Upper lobe of left lung (tissue), 6 donors: ENCODE results near the gene ACVR1B. TPM values are rescaled to one million over a fixed set of nuclear protein-coding genes. Genes with fewer than 3 reads are reported as not detected.

Source experiments
- ATAC-seq, 2 donors: fragments of 200-7000 bp; cut with Tn5 transposase; one replicate each; pipeline ENCODE4 v1.9.1; 2022; ENCODE audit warnings: mild to moderate bottlenecking in 2 of 2, moderate library complexity in 2 of 2; ENCODE audit not compliant: low FRiP score in 2 of 2
- DNase-seq, 2 donors: peaks; one replicate each; pipeline ENCODE4 v3.0.0-alpha.2; 2019 to 2020
- H3K27ac ChIP-seq, 4 donors: fragments of 200-600 bp; sonication (generic); one replicate each; pipeline ENCODE4 v1.5.1; 2016 to 2019
- H3K27me3 ChIP-seq, 4 donors: fragments of 200-600 bp; sonication (generic); one replicate each; pipeline ENCODE4 v1.5.1; 2017 to 2019
- H3K36me3 ChIP-seq, 4 donors: fragments of 200-600 bp; sonication (generic); one replicate each; pipeline ENCODE4 v1.5.1; 2016 to 2019
- H3K4me1 ChIP-seq, 4 donors: fragments of 200-600 bp; sonication (generic); one replicate each; pipeline ENCODE4 v1.5.1; 2018 to 2019
- H3K4me3 ChIP-seq, 4 donors: fragments of 200-600 bp; sonication (generic); one replicate each; pipeline ENCODE4 v1.5.1; 2017 to 2019; ENCODE audit warnings: mild to moderate bottlenecking in 2 of 4, moderate library complexity in 1 of 4
- H3K9me3 ChIP-seq, 4 donors: fragments of 200-600 bp; sonication (generic); one replicate each; pipeline ENCODE4 v1.5.1; 2018 to 2019
- CTCF ChIP-seq, 6 experiments: fragments of 450-650 bp in 4 of 6; fragments of 200-600 bp in 2 of 6; sonication (generic) in 2 of 6; IDR thresholded peaks; one replicate each; pipeline ENCODE4 v1.5.1; 2016 to 2019; ENCODE audit warnings: antibody characterized with exemption in 6 of 6
- EP300 ChIP-seq, 4 donors: sonication (generic); formaldehyde crosslinking; IDR thresholded peaks; one replicate each; pipeline ENCODE4 v1.5.1; 2017; ENCODE audit warnings: antibody characterized with exemption in 4 of 4, control low read depth in 2 of 4
- POLR2A ChIP-seq, 4 donors: fragments of 450-650 bp; IDR thresholded peaks; one replicate each; pipeline ENCODE4 v1.5.1; 2016 to 2017; ENCODE audit warnings: antibody characterized with exemption in 4 of 4, mild to moderate bottlenecking in 2 of 4
- POLR2AphosphoS5 ChIP-seq, 2 donors: sonication (generic); formaldehyde crosslinking; IDR thresholded peaks; one replicate each; pipeline ENCODE4 v1.5.1; 2017; ENCODE audit warnings: antibody characterized with exemption in 2 of 2
- WGBS, 2 donors: methylation state at CpG; one replicate each; pipeline ENCODE4 v1.1.5; 2017 to 2018; 5-methylcytosine and 5-hydroxymethylcytosine counted together
- total RNA-seq, 6 donors: library from RNA; depleted of rRNA in 4 of 6; stranded (reverse); fragments of >200 nt in 4 of 6; gene quantifications; one replicate each; pipeline versions ENCODE4 v1.1.0 to v1.2.1, GENCODE V29; 2016 to 2021
- donor health status: DM: no; HTN: no; CAD: no; lungs with moderate emphysema.
- donor health status: DM: no; HTN: yes; CAD: no; lungs with severe emphysema.

The ACVR1B gene
- total RNA-seq, 6 donors from 2014 or later: 13.0 to 44.9 (median 23.6) TPM

DNA sequence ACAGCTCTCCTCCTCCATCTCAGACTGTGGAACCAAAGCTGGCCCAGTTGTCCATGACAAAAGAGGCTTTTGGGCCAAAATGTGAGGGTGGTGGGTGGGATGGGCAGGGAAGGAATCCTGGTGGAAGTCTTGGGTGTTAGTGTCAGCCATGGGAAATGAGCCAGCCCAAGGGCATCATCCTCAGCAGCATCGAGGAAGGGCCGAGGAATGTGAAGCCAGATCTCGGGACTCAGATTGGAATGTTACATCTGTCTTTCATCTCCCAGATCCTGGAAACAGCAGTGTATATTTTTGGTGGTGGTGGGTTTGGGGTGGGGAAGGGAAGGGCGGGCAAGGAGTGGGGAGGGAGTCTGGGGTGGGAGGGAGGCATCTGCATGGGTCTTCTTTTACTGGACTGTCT lies 43.5 kb downstream of the ACVR1B start:
- 74 to 75% methylated on average over 4 of the region's 4 CpGs for WGBS, 2 donors
- Histone ChIP-seq H3K4me3 (no peak overlapping the region), H3K27me3 (no peaks in the 10 kb centered on the region), H3K27ac (no peak overlapping the region), H3K4me1 (peaks cover 0 to 9% (median 0%) of the 10 kb centered on the region in 4 donors), H3K9me3 (no peaks in the 10 kb centered on the region), H3K36me3 (peaks cover 0 to 40% (median 31%) of the 10 kb centered on the region in 4 donors)
- TF ChIP-seq POLR2AphosphoS5 (IDR thresholded peaks at IDR 0.05): no peak
- TF ChIP-seq EP300 (IDR thresholded peaks at IDR 0.05): no peak
- no peak for TF ChIP-seq CTCF (IDR thresholded peaks at IDR 0.05)
- TF ChIP-seq POLR2A (IDR thresholded peaks at IDR 0.05): no peak
- DNase-seq: no peak
- no peak for ATAC-seq

GRCh38 chr12:51997136-51997535 lies 45.6 kb downstream of the ACVR1B start:
- Histone ChIP-seq H3K27ac (no peak overlapping the region), H3K27me3 (no peaks in the 10 kb centered on the region), H3K4me1 (peaks cover 0 to 9% (median 0%) of the 10 kb centered on the region in 4 donors), H3K36me3 (peaks cover 0 to 30% (median 23%) of the 10 kb centered on the region in 4 donors), H3K9me3 (no peaks in the 10 kb centered on the region), H3K4me3 (no peak overlapping the region)
- TF ChIP-seq CTCF (IDR thresholded peaks at IDR 0.05): no peak
- no peak for TF ChIP-seq POLR2AphosphoS5 (IDR thresholded peaks at IDR 0.05)
- no peak for TF ChIP-seq POLR2A (IDR thresholded peaks at IDR 0.05)
- TF ChIP-seq EP300 (IDR thresholded peaks at IDR 0.05): no peak
- WGBS, 2 donors: 74 to 78% methylated on average over 5 of the region's 5 CpGs
- DNase-seq (no peak), ATAC-seq (no peak)

GRCh38 chr12:52003016-52003550 lies 51.6 kb downstream of the ACVR1B start:
- ATAC-seq (no peak), DNase-seq (no peak)
- Histone ChIP-seq H3K4me1 (peaks cover 23 to 39% (median 32%) of the 10 kb centered on the region in 4 donors), H3K4me3 (no peak overlapping the region), H3K27me3 (peaks cover 0 to 17% (median 8%) of the 10 kb centered on the region in 4 donors), H3K36me3 (peaks cover 0 to 3% (median 0%) of the 10 kb centered on the region in 4 donors), H3K27ac (no peak overlapping the region), H3K9me3 (no peaks in the 10 kb centered on the region)
- TF ChIP-seq POLR2AphosphoS5 (IDR thresholded peaks at IDR 0.05) (no peak), EP300 (IDR thresholded peaks at IDR 0.05) (no peak), POLR2A (IDR thresholded peaks at IDR 0.05) (no peak), CTCF (IDR thresholded peaks at IDR 0.05) (no peak)
- 95% methylated on average over 5 of the region's 8 CpGs; no CpG with 5 or more reads in 1 of the 2 donors for WGBS, 2 donors

DNA sequence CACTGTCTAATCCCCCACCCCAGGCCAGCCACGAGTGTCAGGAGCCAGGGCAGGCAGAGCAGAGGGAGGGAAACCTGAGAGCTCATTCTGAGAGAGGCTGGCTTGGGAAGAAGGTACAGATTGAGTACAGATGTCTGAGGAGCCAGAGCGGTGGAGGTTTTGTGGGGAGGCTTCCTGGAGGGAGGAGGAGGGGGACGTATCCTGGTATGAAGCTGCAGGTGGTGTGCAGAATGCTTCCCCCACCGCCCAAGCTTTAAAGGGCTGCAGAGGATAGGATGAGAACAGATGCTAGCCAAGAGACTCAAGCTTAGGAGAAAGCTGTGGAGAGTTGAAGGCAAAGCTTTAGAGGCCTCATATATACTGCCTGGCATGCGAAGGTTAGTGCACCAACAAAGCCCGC lies 52.1 kb downstream of the ACVR1B start:
- no peak for TF ChIP-seq POLR2AphosphoS5 (IDR thresholded peaks at IDR 0.05)
- no peak for TF ChIP-seq CTCF (IDR thresholded peaks at IDR 0.05)
- TF ChIP-seq POLR2A (IDR thresholded peaks at IDR 0.05): no peak
- TF ChIP-seq EP300 (IDR thresholded peaks at IDR 0.05): no peak
- WGBS, 2 donors: 60 to 75% methylated on average over 6 of the region's 6 CpGs
- Histone ChIP-seq H3K4me1 (peaks cover 24 to 44% (median 32%) of the 10 kb centered on the region in 4 donors), H3K36me3 (peaks cover 0 to 8% (median 0%) of the 10 kb centered on the region in 4 donors), H3K27me3 (peaks cover 0 to 17% (median 8%) of the 10 kb centered on the region in 4 donors), H3K27ac (no peak overlapping the region), H3K9me3 (no peaks in the 10 kb centered on the region), H3K4me3 (no peak overlapping the region)
- no peak for DNase-seq
- no peak for ATAC-seq
